RWPE1 (cell line): Measurements from ENCODE around the gene ITPR3.

Experiments
- CTCF ChIA-PET: fragments of 350-600 bp; sonication (Branson Sonifier 250); formaldehyde crosslinking; extraction: SDS; loops from one replicate; lab custom pipeline; 2021; lab: Yijun Ruan, JAX
- POLR2A ChIA-PET: fragments of 400-600 bp; formaldehyde crosslinking; extraction: SDS; loops from one replicate; lab custom pipeline; 2020; ENCODE audit warnings: antibody characterized with exemption; ENCODE audit not compliant: low non-redundant PET; lab: Yijun Ruan, JAX
- DNase-seq: peaks from one replicate; pipeline ENCODE4 v3.0.0; 2012; ENCODE audit warnings: low spot score
- H3K27ac ChIP-seq: fragments of 450-650 bp; 2 replicates; pipeline ENCODE4 v1.5.1; 2017
- CTCF ChIP-seq: fragments of 450-650 bp; conservative IDR thresholded peaks from 2 replicates; pipeline ENCODE4 v1.5.1; 2017; ENCODE audit warnings: low read depth, mild to moderate bottlenecking

Gene ITPR3

GRCh38 chr6:33731035-33731434 lies 109.9 kb downstream of the ITPR3 start:
- CTCF ChIA-PET = interaction anchor here (0.6 to 1.2 kb wide), 2 partner anchors 9 to 19 kb away, joined by 4 to 5 read pairs; partner anchors contain the start of gene UQCC2
- POLR2A ChIA-PET = no interaction called here
- no peak for TF ChIP-seq CTCF
- no peak overlapping the region for H3K27ac ChIP-seq
- no peak for DNase-seq

- ChIA-PET POLR2A (no interaction called here), CTCF (interaction anchor here (0.6 to 1.5 kb wide), 3 partner anchors 8 to 20 kb away, joined by 4 to 6 read pairs (median 5); partner anchors contain the start of gene UQCC2)
- TF ChIP-seq CTCF = no peak
- no peak for DNase-seq
- no peak overlapping the region for H3K27ac ChIP-seq
Observed at GRCh38 chr6:33731751-33732282, 110.7 kb downstream of the ITPR3 start.

- no peak for TF ChIP-seq CTCF
- H3K27ac ChIP-seq = no peak overlapping the region
- POLR2A ChIA-PET = no interaction called here
- DNase-seq = no peak
- CTCF ChIA-PET = interaction anchor here (1.2 to 1.5 kb wide), 2 partner anchors 12 to 21 kb away, joined by 4 to 6 read pairs; partner anchors contain the start of gene UQCC2
Observed at GRCh38 chr6:33732385-33732784, 111.3 kb downstream of the ITPR3 start.

DNA sequence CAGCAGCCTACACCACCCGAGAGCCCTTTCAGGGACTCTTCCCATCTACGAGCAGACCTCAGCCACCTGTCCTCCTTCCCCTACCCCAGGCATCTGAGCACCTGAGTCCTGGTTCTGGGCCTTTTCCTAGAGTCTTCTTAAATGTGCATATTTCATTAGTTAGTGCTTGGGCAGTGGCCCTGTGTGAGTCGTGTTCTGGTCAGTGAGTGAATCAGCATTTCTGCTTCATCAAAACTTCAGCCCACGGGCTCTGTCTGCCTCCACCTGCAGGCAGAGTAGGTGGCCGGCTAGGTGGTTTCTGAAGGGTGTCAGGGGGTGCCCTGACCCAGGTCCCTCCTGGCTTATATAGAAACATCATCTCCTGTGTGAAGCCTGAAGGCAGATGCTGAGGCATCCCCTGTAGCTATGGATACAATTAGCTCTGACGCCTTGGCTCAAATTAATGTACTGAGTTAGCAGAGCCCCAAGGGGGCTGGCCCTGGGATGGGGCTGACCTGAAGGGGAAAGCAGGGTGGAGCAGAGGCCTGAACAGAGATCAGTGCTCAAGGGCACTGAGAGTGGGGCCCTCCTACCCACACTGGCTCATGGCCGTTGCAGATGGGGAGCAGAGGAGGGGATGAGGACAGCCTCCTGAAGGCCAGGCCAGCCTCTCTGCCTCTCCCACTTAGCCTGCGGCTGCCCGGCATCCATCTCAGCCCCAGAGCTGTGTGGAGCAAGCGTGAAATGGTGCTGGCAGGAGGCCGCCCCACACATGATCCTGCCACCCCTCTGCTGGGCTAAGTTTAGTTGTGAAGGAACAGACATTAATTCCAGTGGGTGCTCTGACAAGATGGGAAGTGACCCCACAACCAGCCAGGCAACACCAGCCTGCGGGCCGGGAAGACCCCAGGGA lies 111.9 kb downstream of the ITPR3 start:
- DNase-seq = no peak
- ChIA-PET POLR2A (no interaction called here), CTCF (interaction anchor here (1.5 kb wide), 1 partner anchor 11 kb away, joined by 6 read pairs; no protein-coding TSS in a partner anchor)
- no peak overlapping the region for H3K27ac ChIP-seq
- no peak for TF ChIP-seq CTCF

GRCh38 chr6:33733709-33734007 lies 112.5 kb downstream of the ITPR3 start:
- no peak for DNase-seq
- H3K27ac ChIP-seq = no peak overlapping the region
- no peak for TF ChIP-seq CTCF
- POLR2A ChIA-PET = no interaction called here
- CTCF ChIA-PET = no interaction called here

DNA sequence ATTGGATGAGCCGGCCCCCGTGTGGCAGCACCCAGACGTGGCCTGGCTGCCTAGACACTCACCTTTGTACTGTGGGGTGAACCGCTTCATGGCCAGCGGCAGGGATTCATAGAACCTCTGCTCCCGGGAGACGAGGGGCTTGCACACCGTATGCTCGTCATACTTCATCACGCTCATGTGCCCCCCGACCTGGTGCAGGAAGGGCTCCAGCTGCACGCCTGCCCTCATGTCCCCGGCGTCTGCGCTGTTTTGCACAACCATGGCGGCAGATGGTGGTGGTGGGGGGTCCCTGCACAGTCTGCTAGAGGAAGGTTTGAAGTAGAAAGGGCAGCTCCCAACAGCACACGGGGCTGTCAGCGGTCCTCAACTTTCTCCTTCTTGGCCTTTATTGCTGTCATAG lies 114.1 kb downstream of the ITPR3 start:
- H3K27ac ChIP-seq = no peak overlapping the region
- no peak for TF ChIP-seq CTCF
- CTCF ChIA-PET = interaction anchor here (1.0 kb wide), 1 partner anchor 248 kb away, joined by 3 read pairs; no protein-coding TSS in a partner anchor
- POLR2A ChIA-PET = no interaction called here
- no peak for DNase-seq
